H9 (cell line): Measurements from ENCODE around the gene NAT16. TPM values are rescaled to one million over a fixed set of nuclear protein-coding genes. Genes with fewer than 3 reads are reported as not detected.

Experiments
- DNase-seq: peaks from one replicate; pipeline ENCODE4 v3.0.0-alpha.2; 2017
- H2AFZ ChIP-seq: one replicate; pipeline ENCODE4 v1.6.1; 2013; ENCODE audit warnings: mild to moderate bottlenecking, low read length, control low read depth, moderate library complexity
- H2AK5ac ChIP-seq: 2 replicates; pipeline ENCODE4 v1.6.1; 2013; ENCODE audit warnings: low read length, control low read depth, mixed read lengths; ENCODE audit not compliant: insufficient read length
- H2BK120ac ChIP-seq: one replicate; pipeline ENCODE4 v1.6.1; 2013; ENCODE audit warnings: low read depth, mild to moderate bottlenecking, low read length, control low read depth, inconsistent platforms; ENCODE audit not compliant: poor library complexity, severe bottlenecking
- H2BK12ac ChIP-seq: 2 replicates; pipeline ENCODE4 v1.6.1; 2013; ENCODE audit warnings: low read length, control low read depth, mixed read lengths, low read depth; ENCODE audit not compliant: insufficient read length
- H2BK15ac ChIP-seq: 2 replicates; pipeline ENCODE4 v1.6.1; 2013; ENCODE audit warnings: low read depth, low read length, control low read depth
- H2BK20ac ChIP-seq: one replicate; pipeline ENCODE4 v1.6.1; 2013; ENCODE audit warnings: low read depth, mild to moderate bottlenecking, low read length, control low read depth, inconsistent platforms; ENCODE audit not compliant: poor library complexity, severe bottlenecking
- H2BK5ac ChIP-seq: 2 replicates; pipeline ENCODE4 v1.6.1; 2013; ENCODE audit warnings: low read length, control low read depth, mixed read lengths; ENCODE audit not compliant: insufficient read length
- H3K14ac ChIP-seq: 2 replicates; pipeline ENCODE4 v1.6.1; 2013; ENCODE audit warnings: low read length, control low read depth; ENCODE audit not compliant: insufficient read depth
- H3K18ac ChIP-seq: 2 replicates; pipeline ENCODE4 v1.6.1; 2013; ENCODE audit warnings: low read depth, mild to moderate bottlenecking, mixed read lengths, low read length, control low read depth; ENCODE audit not compliant: insufficient read length
- H3K23ac ChIP-seq: 2 replicates; pipeline ENCODE4 v1.6.1; 2013; ENCODE audit warnings: low read length, control low read depth, mixed read lengths, low read depth; ENCODE audit not compliant: insufficient read length
- H3K23me2 ChIP-seq: 2 replicates; pipeline ENCODE4 v1.6.1; 2013; ENCODE audit warnings: low read depth, mild to moderate bottlenecking, mixed read lengths, low read length, control low read depth; ENCODE audit not compliant: insufficient read length, poor library complexity, severe bottlenecking
- H3K27ac ChIP-seq: 2 replicates; pipeline ENCODE4 v1.5.1; 2013; ENCODE audit warnings: low read length, control low read depth, mixed read lengths, low read depth; ENCODE audit not compliant: insufficient read length
- H3K27me3 ChIP-seq: 2 replicates; pipeline ENCODE4 v1.6.1; 2013; ENCODE audit warnings: low read length, control low read depth, inconsistent platforms; ENCODE audit not compliant: insufficient read depth
- H3K4ac ChIP-seq: 2 replicates; pipeline ENCODE4 v1.6.1; 2013; ENCODE audit warnings: low read depth, mild to moderate bottlenecking, control low read depth, inconsistent platforms, low read length, moderate library complexity
- H3K4me1 ChIP-seq: 2 replicates; pipeline ENCODE4 v1.6.1; 2013; ENCODE audit warnings: low read length, control low read depth, inconsistent platforms; ENCODE audit not compliant: insufficient read depth
- H3K4me2 ChIP-seq: 2 replicates; pipeline ENCODE4 v1.6.1; 2013; ENCODE audit warnings: low read length, control low read depth, mixed read lengths; ENCODE audit not compliant: insufficient read length, insufficient read depth
- H3K56ac ChIP-seq: 2 replicates; pipeline ENCODE4 v1.6.1; 2013; ENCODE audit warnings: low read depth, mild to moderate bottlenecking, mixed read lengths, low read length, control low read depth; ENCODE audit not compliant: insufficient read length
- H3K79me1 ChIP-seq: 2 replicates; pipeline ENCODE4 v1.6.1; 2013; ENCODE audit warnings: low read depth, mild to moderate bottlenecking, moderate library complexity, low read length, control low read depth, inconsistent platforms; ENCODE audit not compliant: insufficient read depth, poor library complexity, severe bottlenecking
- H3K79me2 ChIP-seq: 2 replicates; pipeline ENCODE4 v1.6.1; 2013; ENCODE audit warnings: low read length, control low read depth, inconsistent platforms; ENCODE audit not compliant: insufficient read depth
- H3K9ac ChIP-seq: 2 replicates; pipeline ENCODE4 v1.6.1; 2013; ENCODE audit warnings: low read length, control low read depth, mixed read lengths; ENCODE audit not compliant: insufficient read length; ENCODE audit errors: extremely low read depth
- H3K9me3 ChIP-seq: one replicate; pipeline ENCODE4 v1.6.1; 2013; ENCODE audit warnings: low read depth, low read length, inconsistent platforms; ENCODE audit not compliant: control insufficient read depth
- H3T11ph ChIP-seq: one replicate; pipeline ENCODE4 v1.6.1; 2013; ENCODE audit warnings: mild to moderate bottlenecking, low read length, control low read depth, inconsistent platforms
- H4K20me1 ChIP-seq: one replicate; pipeline ENCODE4 v1.6.1; 2013; ENCODE audit not compliant: control insufficient read depth, insufficient read length, insufficient read depth
- H4K5ac ChIP-seq: 2 replicates; pipeline ENCODE4 v1.6.1; 2013; ENCODE audit warnings: low read depth, mild to moderate bottlenecking, mixed read lengths, low read length, control low read depth; ENCODE audit not compliant: insufficient read length
- H4K8ac ChIP-seq: replicated peaks from 2 replicates; pipeline ENCODE4 v1.6.1; 2013; ENCODE audit warnings: low read length, control low read depth, mixed read lengths, low read depth; ENCODE audit not compliant: insufficient read length
- H4K91ac ChIP-seq: 2 replicates; pipeline ENCODE4 v1.6.1; 2013; ENCODE audit warnings: low read depth, mild to moderate bottlenecking, moderate library complexity, mixed read lengths, low read length, control low read depth; ENCODE audit not compliant: insufficient read length
- H3K27ac Mint-ChIP-seq, 3 experiments: 2 replicates in 2 of 3; 3 replicates in 1 of 3; pipeline ENCODE4 v1.8.0; 2020 to 2021; ENCODE audit warnings: mixed read lengths in 3 of 3, mild to moderate bottlenecking in 1 of 3, moderate library complexity in 1 of 3
- H3K27me3 Mint-ChIP-seq: 2 replicates; pipeline ENCODE4 v1.8.0; 2021; ENCODE audit warnings: low read depth, mild to moderate bottlenecking, moderate library complexity, mixed read lengths
- H3K36me3 Mint-ChIP-seq, 3 experiments: 2 replicates in 2 of 3; 3 replicates in 1 of 3; pipeline ENCODE4 v1.8.0; 2020 to 2021; ENCODE audit warnings: low read depth in 3 of 3, mixed read lengths in 3 of 3; ENCODE audit not compliant: insufficient read depth in 1 of 3
- H3K4me1 Mint-ChIP-seq, 2 experiments: 2 replicates each; pipeline ENCODE4 v1.8.0; 2020; ENCODE audit warnings: mixed read lengths in 2 of 2
- H3K4me3 Mint-ChIP-seq, 2 experiments: 2 replicates in 1 of 2; 3 replicates in 1 of 2; pipeline ENCODE4 v1.8.0; 2020 to 2021; ENCODE audit warnings: mild to moderate bottlenecking in 2 of 2, mixed read lengths in 2 of 2, moderate library complexity in 1 of 2
- H3K9me3 Mint-ChIP-seq, 2 experiments: 2 replicates in 1 of 2; 3 replicates in 1 of 2; pipeline ENCODE4 v1.8.0; 2020; ENCODE audit warnings: mild to moderate bottlenecking in 2 of 2, mixed read lengths in 2 of 2, moderate library complexity in 1 of 2
- CTCF ChIP-seq: fragments of 200-600 bp; sonication (generic); conservative IDR thresholded peaks from 3 replicates; pipeline ENCODE4 v1.8.0; 2021; ENCODE audit warnings: antibody characterized with exemption, mild to moderate bottlenecking
- WGBS: extraction: QIAGEN DNeasy Blood & Tissue Kit; methylation state at CpG from one replicate; pipeline ENCODE4 v1.1.7; 2013; ENCODE audit warnings: missing lambda C conversion rate, low lambda C conversion rate, mixed read lengths; ENCODE audit not compliant: insufficient read length; ENCODE audit errors: extremely low coverage; 5-methylcytosine and 5-hydroxymethylcytosine counted together
- total RNA-seq: library from RNA; stranded (reverse); gene quantifications from 2 replicates; pipeline ENCODE4 v1.2.1, GENCODE V29; 2021

The NAT16 gene
- total RNA-seq, 1 experiment from 2014 or later: 0.50 TPM

- Histone ChIP-seq H3K18ac (no peak overlapping the region), H3K79me1 (no peaks in the 10 kb centered on the region), H3K14ac (no peak overlapping the region), H2BK5ac (no peak overlapping the region), H4K8ac (no peak overlapping the region), H3K27me3 (no peaks in the 10 kb centered on the region), H4K20me1 (no peaks in the 10 kb centered on the region), H3K27ac (no peak overlapping the region), H3K4ac (no peak overlapping the region), H2BK12ac (peak overlapping the region; percentile 20), H3K23me2 (no peaks in the 10 kb centered on the region), H3K23ac (no peak overlapping the region), H2BK20ac (no peak overlapping the region), H3T11ph (no peak overlapping the region), H3K9ac (no peak overlapping the region), H2BK15ac (no peak overlapping the region), H4K5ac (no peak overlapping the region), H4K91ac (no peak overlapping the region), H2AK5ac (no peak overlapping the region), H2AFZ (no peak overlapping the region), H2BK120ac (no peak overlapping the region), H3K4me2 (no peak overlapping the region), H3K79me2 (no peaks in the 10 kb centered on the region), H3K56ac (no peak overlapping the region), H3K9me3 (no peaks in the 10 kb centered on the region), H3K4me1 (peaks cover 2% of the 10 kb centered on the region; the same call in 1 of the 2 replicates)
- DNase-seq: no peak
- Mint-ChIP-seq H3K9me3 (no peaks in the 10 kb centered on the region), H3K36me3 (no peaks in the 10 kb centered on the region), H3K4me1 (peaks cover 10 to 14% of the 10 kb centered on the region in 2 experiments), H3K27ac (peak overlapping the region in 1 of 3 experiments; percentile 34; a peak in 1 of 7 replicates), H3K27me3 (peaks cover under 1% of the 10 kb centered on the region), H3K4me3 (no peak overlapping the region)
- no CpG with 5 or more reads among the region's 17 CpGs for WGBS
- TF ChIP-seq CTCF: no peak
Measured at GRCh38 chr7:101195884-101196283, 15.8 kb upstream of the NAT16 start.
